HPDE6-E6E7 (cell line): ENCODE results near the gene SEBOX.

Source experiments
- DNase-seq: peaks from one replicate; pipeline ENCODE4 v3.0.0; 2011; ENCODE audit warnings: missing footprints; ENCODE audit errors: extremely low spot score

The SEBOX gene

GRCh38 chr17:28364665-28365363 is at the start of gene SEBOX:
Gene SEBOX (minus strand): TSS chr17:28365199. CDS start chr17:28365151, 48 bp downstream.
- DNase-seq = no peak

- no peak for DNase-seq
These were observed 48.8 kb upstream of the SEBOX start for GRCh38 chr17:28413804-28414203.

GRCh38 chr17:28412099-28412498 is 47.1 kb upstream of the SEBOX start:
- DNase-seq = no peak

GRCh38 chr17:28407974-28408306 is 42.9 kb upstream of the SEBOX start:
- DNase-seq = no peak

GRCh38 chr17:28407130-28407973 is 42.4 kb upstream of the SEBOX start:
- peak; percentile 98 for DNase-seq

GRCh38 chr17:28406473-28406814 is 41.4 kb upstream of the SEBOX start:
- no peak for DNase-seq

GRCh38 chr17:28405632-28406472 is 40.9 kb upstream of the SEBOX start, which contains the start of gene SLC46A1:
Gene SLC46A1 (minus strand): TSS chr17:28406212. CDS start chr17:28406114, 98 bp downstream.
- no peak for DNase-seq

- no peak for DNase-seq
These were observed 40.0 kb upstream of the SEBOX start for GRCh38 chr17:28404812-28405570.

GRCh38 chr17:28404461-28404811 is 39.4 kb upstream of the SEBOX start:
- DNase-seq = no peak

- no peak for DNase-seq
These were observed 39.0 kb upstream of the SEBOX start for GRCh38 chr17:28404007-28404406.

GRCh38 chr17:28402844-28403243 is 37.8 kb upstream of the SEBOX start:
- DNase-seq = no peak

GRCh38 chr17:28402224-28402630 is 37.2 kb upstream of the SEBOX start:
- DNase-seq = no peak

GRCh38 chr17:28399808-28400207 is 34.8 kb upstream of the SEBOX start:
- DNase-seq = no peak

GRCh38 chr17:28398280-28398981 is 33.4 kb upstream of the SEBOX start:
- DNase-seq = no peak

GRCh38 chr17:28397687-28398279 is 32.8 kb upstream of the SEBOX start:
- no peak for DNase-seq

- DNase-seq = no peak
These were observed 32.3 kb upstream of the SEBOX start for GRCh38 chr17:28397275-28397674.

GRCh38 chr17:28396635-28397239 is 31.7 kb upstream of the SEBOX start:
- DNase-seq = no peak

GRCh38 chr17:28395968-28396367 is 31.0 kb upstream of the SEBOX start:
- DNase-seq = no peak

GRCh38 chr17:28395426-28395825 is 30.4 kb upstream of the SEBOX start:
- DNase-seq = no peak
